Prostate gland (tissue), 2 donors: Measurements from ENCODE around the gene ARHGEF12. TPM values are rescaled to one million over a fixed set of nuclear protein-coding genes. Genes with fewer than 3 reads are reported as not detected.

Experiments
- DNase-seq: peaks from one replicate; pipeline ENCODE4 v3.0.0-alpha.2; 2019; ENCODE audit warnings: low spot score
- H3K27ac ChIP-seq, 2 donors: fragments of 200-600 bp; sonication (generic); 2 replicates each; pipeline ENCODE4 v1.5.1; 2017 to 2019
- H3K27me3 ChIP-seq: fragments of 200-600 bp; sonication (generic); replicated peaks from 2 replicates; pipeline ENCODE4 v1.5.1; 2019; ENCODE audit not compliant: insufficient read depth
- H3K36me3 ChIP-seq, 2 donors: fragments of 200-600 bp; sonication (generic); 1 replicate in 1 of 2; 2 replicates in 1 of 2; pipeline versions ENCODE4 v1.5.1 to v1.8.1; 2017 to 2019
- H3K4me1 ChIP-seq: fragments of 200-600 bp; sonication (generic); replicated peaks from 2 replicates; pipeline ENCODE4 v1.5.1; 2019
- H3K4me3 ChIP-seq, 2 donors: fragments of 200-600 bp; sonication (generic); 2 replicates each; pipeline ENCODE4 v1.5.1; 2017 to 2019
- H3K9me3 ChIP-seq: fragments of 200-600 bp; sonication (generic); 2 replicates; pipeline ENCODE4 v1.5.1; 2017
- CTCF ChIP-seq, 4 experiments: fragments of 200-600 bp in 2 of 4; fragments of 450-650 bp in 2 of 4; sonication (generic) in 2 of 4; IDR thresholded peaks; 1 replicate in 3 of 4; 2 replicates in 1 of 4; pipeline ENCODE4 v1.5.1; 2016 to 2019; ENCODE audit warnings: antibody characterized with exemption in 4 of 4, mild to moderate bottlenecking in 2 of 4, moderate library complexity in 2 of 4
- POLR2A ChIP-seq: fragments of 450-650 bp; IDR thresholded peaks from one replicate; pipeline ENCODE4 v1.6.1; 2016; ENCODE audit warnings: antibody characterized with exemption, mild to moderate bottlenecking
- POLR2AphosphoS5 ChIP-seq: sonication (generic); formaldehyde crosslinking; IDR thresholded peaks from one replicate; pipeline ENCODE4 v1.6.1; 2017; ENCODE audit warnings: antibody characterized with exemption
- WGBS: methylation state at CpG from one replicate; pipeline ENCODE4 v1.1.5; 2018; 5-methylcytosine and 5-hydroxymethylcytosine counted together
- intact Hi-C: fragments of 100-400 bp; cut with DNase I; formaldehyde crosslinking; loops from one replicate; pipeline ENCODE4 v1.14.2; 2022
- total RNA-seq, 2 donors: library from RNA; depleted of rRNA; stranded (reverse); fragments of >200 nt; gene quantifications; one replicate each; pipeline ENCODE4 v1.1.0, GENCODE V29; 2016

The ARHGEF12 gene
- total RNA-seq, 2 donors from 2014 or later: 86.2 to 96.5 TPM

GRCh38 chr11:120410622-120411380 is 74.6 kb downstream of the ARHGEF12 start:
- no peak overlapping the region for H3K4me3 ChIP-seq
- TF ChIP-seq CTCF (IDR thresholded peaks at IDR 0.05) (no peak), POLR2A (no peak), POLR2AphosphoS5 (no peak)
- 79% methylated on average over 8 of the region's 8 CpGs for WGBS
- no peaks in the 10 kb centered on the region for H3K36me3 ChIP-seq
- no peaks in the 10 kb centered on the region for H3K27me3 ChIP-seq
- no peak for DNase-seq
- intact Hi-C loops: no loop called here
- no peak overlapping the region for H3K27ac ChIP-seq
- no peaks in the 10 kb centered on the region for H3K9me3 ChIP-seq
- H3K4me1 ChIP-seq: no peaks in the 10 kb centered on the region

- TF ChIP-seq CTCF (IDR thresholded peaks at IDR 0.05) (no peak), POLR2A (no peak), POLR2AphosphoS5 (no peak)
- DNase-seq: no peak
- intact Hi-C loops: no loop called here
- Histone ChIP-seq H3K36me3 (no peaks in the 10 kb centered on the region), H3K27me3 (no peaks in the 10 kb centered on the region), H3K9me3 (no peaks in the 10 kb centered on the region), H3K4me1 (no peaks in the 10 kb centered on the region), H3K4me3 (no peak overlapping the region), H3K27ac (no peak overlapping the region)
These were observed 77.3 kb downstream of the ARHGEF12 start for GRCh38 chr11:120413480-120413879.

- H3K4me3 ChIP-seq: no peak overlapping the region
- intact Hi-C loops: no loop called here
- no peaks in the 10 kb centered on the region for H3K4me1 ChIP-seq
- DNase-seq: no peak
- H3K27me3 ChIP-seq: no peaks in the 10 kb centered on the region
- no peaks in the 10 kb centered on the region for H3K36me3 ChIP-seq
- H3K27ac ChIP-seq: no peak overlapping the region
- TF ChIP-seq POLR2AphosphoS5 (no peak), POLR2A (no peak), CTCF (IDR thresholded peaks at IDR 0.05) (no peak)
- 90% methylated on average over 4 of the region's 4 CpGs for WGBS
- H3K9me3 ChIP-seq: no peaks in the 10 kb centered on the region
These were observed 84.4 kb downstream of the ARHGEF12 start for GRCh38 chr11:120420572-120420971.

- 86% methylated on average over 3 of the region's 3 CpGs for WGBS
- Histone ChIP-seq H3K4me1 (no peaks in the 10 kb centered on the region), H3K9me3 (no peaks in the 10 kb centered on the region), H3K27me3 (no peaks in the 10 kb centered on the region), H3K27ac (no peak overlapping the region), H3K4me3 (no peak overlapping the region), H3K36me3 (no peaks in the 10 kb centered on the region)
- TF ChIP-seq POLR2AphosphoS5 (no peak), POLR2A (no peak), CTCF (IDR thresholded peaks at IDR 0.05) (no peak)
- DNase-seq: no peak
- intact Hi-C loops: no loop called here
These were observed 88.2 kb downstream of the ARHGEF12 start for GRCh38 chr11:120424185-120424969.
